CD14-positive monocyte (primary cell): ENCODE data around the gene MLLT10. TPM values are rescaled to one million over a fixed set of nuclear protein-coding genes. Genes with fewer than 3 reads are reported as not detected.

Source experiments
- DNase-seq, 3 donors: peaks; one replicate each; pipeline ENCODE4 v3.0.0-alpha.2; 2011 to 2022
- H2AFZ ChIP-seq: 2 replicates; pipeline ENCODE4 v1.6.0; 2012; ENCODE audit warnings: mild to moderate bottlenecking, low read depth, low read length, inconsistent platforms; ENCODE audit not compliant: insufficient read depth, poor library complexity, severe bottlenecking
- H3K27ac ChIP-seq, 2 donors: 1 replicate in 1 of 2; 2 replicates in 1 of 2; pipeline ENCODE4 v1.5.1; 2012 to 2013; ENCODE audit warnings: low read length in 2 of 2, control low read depth in 1 of 2, inconsistent platforms in 1 of 2, low read depth in 1 of 2, mild to moderate bottlenecking in 1 of 2
- H3K27me3 ChIP-seq, 2 donors: one replicate each; pipeline versions ENCODE4 v1.6.0 to v1.6.1; 2011 to 2013; ENCODE audit warnings: low read length in 2 of 2; ENCODE audit not compliant: control insufficient read depth in 2 of 2, insufficient read depth in 2 of 2
- H3K36me3 ChIP-seq, 2 donors: replicated peaks in 1 of 2; 1 replicate in 1 of 2; 2 replicates in 1 of 2; pipeline versions ENCODE4 v1.5.1 to v1.6.1; 2012 to 2013; ENCODE audit warnings: low read length in 2 of 2, control low read depth in 1 of 2, inconsistent platforms in 1 of 2, mild to moderate bottlenecking in 1 of 2; ENCODE audit not compliant: insufficient read depth in 2 of 2, control insufficient read depth in 1 of 2
- H3K4me1 ChIP-seq, 2 donors: 1 replicate in 1 of 2; 2 replicates in 1 of 2; pipeline versions ENCODE4 v1.5.1 to v1.6.1; 2012 to 2013; ENCODE audit warnings: low read length in 2 of 2, control low read depth in 1 of 2, inconsistent platforms in 1 of 2, mild to moderate bottlenecking in 1 of 2, moderate library complexity in 1 of 2; ENCODE audit not compliant: insufficient read depth in 2 of 2, control insufficient read depth in 1 of 2
- H3K4me2 ChIP-seq: replicated peaks from 2 replicates; pipeline ENCODE3; 2012; ENCODE audit warnings: low read length, moderate library complexity, mild to moderate bottlenecking; ENCODE audit not compliant: poor library complexity, severe bottlenecking; ENCODE audit errors: extremely low read depth
- H3K4me3 ChIP-seq, 3 experiments: fragments of 200-600 bp in 1 of 3; sonication (generic) in 1 of 3; replicated peaks in 1 of 3; 1 replicate in 2 of 3; 2 replicates in 1 of 3; pipeline ENCODE4 v1.5.1; 2011 to 2013; ENCODE audit warnings: low read length in 3 of 3, mild to moderate bottlenecking in 3 of 3, control low read depth in 2 of 3, low read depth in 2 of 3, inconsistent platforms in 1 of 3, moderate library complexity in 1 of 3
- H3K79me2 ChIP-seq: 2 replicates; pipeline ENCODE4 v1.6.0; 2012; ENCODE audit warnings: mild to moderate bottlenecking, control low read depth, inconsistent platforms, low read length, moderate library complexity; ENCODE audit not compliant: insufficient read depth
- H3K9ac ChIP-seq: 2 replicates; pipeline ENCODE4 v1.6.0; 2017; ENCODE audit warnings: low read length, mild to moderate bottlenecking; ENCODE audit not compliant: insufficient read depth, poor library complexity, severe bottlenecking
- H3K9me3 ChIP-seq, 2 donors: replicated peaks in 1 of 2; 1 replicate in 1 of 2; 2 replicates in 1 of 2; pipeline versions ENCODE4 v1.5.1 to v1.6.1; 2012 to 2013; ENCODE audit warnings: low read length in 2 of 2, control low read depth in 1 of 2; ENCODE audit not compliant: control insufficient read depth in 1 of 2, insufficient read depth in 1 of 2
- H4K20me1 ChIP-seq: 2 replicates; pipeline ENCODE4 v1.6.0; 2012; ENCODE audit warnings: mild to moderate bottlenecking, low read length, control low read depth, moderate library complexity; ENCODE audit not compliant: insufficient read depth
- H3K27ac Mint-ChIP-seq, 7 donors: one replicate each; pipeline ENCODE4 v1.8.0; 2020; ENCODE audit warnings: mild to moderate bottlenecking in 7 of 7, mixed read lengths in 7 of 7, moderate library complexity in 6 of 7, inconsistent platforms in 2 of 7
- H3K27me3 Mint-ChIP-seq, 3 donors: one replicate each; pipeline ENCODE4 v1.8.0; 2021 to 2022; ENCODE audit warnings: low read depth in 3 of 3, mild to moderate bottlenecking in 3 of 3, mixed read lengths in 3 of 3, moderate library complexity in 3 of 3, inconsistent platforms in 1 of 3
- H3K36me3 Mint-ChIP-seq, 2 donors: one replicate each; pipeline ENCODE4 v1.8.0; 2020; ENCODE audit warnings: mixed read lengths in 2 of 2, inconsistent platforms in 1 of 2, mild to moderate bottlenecking in 1 of 2
- H3K4me1 Mint-ChIP-seq: one replicate; pipeline ENCODE4 v1.8.0; 2020; ENCODE audit warnings: mild to moderate bottlenecking, mixed read lengths
- H3K4me3 Mint-ChIP-seq, 2 donors: one replicate each; pipeline ENCODE4 v1.8.0; 2020; ENCODE audit warnings: mild to moderate bottlenecking in 2 of 2, mixed read lengths in 2 of 2, moderate library complexity in 1 of 2
- H3K9me3 Mint-ChIP-seq, 7 donors: one replicate each; pipeline ENCODE4 v1.8.0; 2020 to 2022; ENCODE audit warnings: mixed read lengths in 7 of 7, mild to moderate bottlenecking in 6 of 7, moderate library complexity in 6 of 7, inconsistent platforms in 2 of 7
- WGBS: methylation state at CpG from one replicate; pipeline ENCODE4 v1.1.5; 2013; ENCODE audit warnings: missing lambda C conversion rate; ENCODE audit not compliant: insufficient coverage; 5-methylcytosine and 5-hydroxymethylcytosine counted together
- intact Hi-C, 2 donors: fragments of 100-400 bp; cut with micrococcal nuclease; formaldehyde crosslinking; loops; one replicate each; pipeline versions ENCODE4 v1.15.0 to v1.15.1; 2023
- polyA plus RNA-seq, 3 donors: library from polyadenylated mRNA; depleted of rRNA in 1 of 3; unstranded in 2 of 3; stranded (reverse) in 1 of 3; fragments of 300-500 nt in 2 of 3; fragments of >200 nt in 1 of 3; fragmentation: Illumina TruSeq in 2 of 3; gene quantifications; 1 replicate in 2 of 3; 2 replicates in 1 of 3; pipeline ENCODE4 v1.2.3, GENCODE V29; 2012 to 2021
- TF ChIP-seq, protein P1 (sequence below): fragments of 200-600 bp; IDR thresholded peaks from one replicate; pipeline ENCODE4 v1.8.0; 2022; ENCODE audit warnings: antibody characterized with exemption, mild to moderate bottlenecking

The MLLT10 gene
- polyA plus RNA-seq, 3 donors: 4.9 to 39.1 (median 7.5) TPM

DNA sequence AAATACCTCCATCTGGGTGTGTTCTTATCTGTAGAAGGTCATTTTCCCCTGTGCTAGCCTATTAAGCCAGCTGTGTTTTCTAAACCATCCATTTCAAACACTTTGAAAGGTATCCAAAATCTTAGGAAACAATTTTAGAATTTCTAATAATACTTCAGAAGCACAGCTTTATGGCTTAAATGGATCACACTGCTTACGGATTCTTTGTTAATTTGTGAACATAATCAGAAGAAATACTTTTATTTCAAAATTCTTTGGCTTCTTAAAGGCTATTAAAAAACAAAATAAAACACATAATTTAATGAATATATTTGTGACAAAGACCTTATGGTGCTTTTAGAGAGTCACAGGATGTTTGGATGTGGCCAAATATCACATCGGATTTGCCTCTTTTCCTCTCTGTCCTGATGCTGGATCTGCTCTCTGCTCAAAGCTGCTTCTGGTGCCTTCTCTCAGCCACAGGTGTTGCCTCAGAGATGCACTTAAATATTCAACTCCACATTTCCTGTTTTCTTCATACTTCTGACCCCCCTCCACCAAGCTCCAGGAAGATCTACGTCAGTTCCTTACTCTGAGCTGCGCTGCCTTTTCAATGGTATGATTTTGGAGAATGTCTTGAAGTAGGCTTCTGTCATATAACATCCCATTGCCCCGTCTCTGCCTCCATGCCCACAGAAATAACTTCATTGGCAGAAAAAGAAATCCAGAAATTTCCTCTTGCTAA lies 230.6 kb downstream of the MLLT10 start:
- Histone ChIP-seq H3K9me3 (no peaks in the 10 kb centered on the region), H3K27ac (no peak overlapping the region), H3K27me3 (no peaks in the 10 kb centered on the region), H3K9ac (no peak overlapping the region), H3K4me1 (no peaks in the 10 kb centered on the region), H3K36me3 (peaks cover 0 to under 1% of the 10 kb centered on the region in 2 donors), H3K79me2 (no peaks in the 10 kb centered on the region), H3K4me3 (no peak overlapping the region), H4K20me1 (no peaks in the 10 kb centered on the region), H3K4me2 (no peak overlapping the region), H2AFZ (no peak overlapping the region)
- H3K27me3 Mint-ChIP-seq: no peaks in the 10 kb centered on the region
- TF ChIP-seq, protein P1, sequence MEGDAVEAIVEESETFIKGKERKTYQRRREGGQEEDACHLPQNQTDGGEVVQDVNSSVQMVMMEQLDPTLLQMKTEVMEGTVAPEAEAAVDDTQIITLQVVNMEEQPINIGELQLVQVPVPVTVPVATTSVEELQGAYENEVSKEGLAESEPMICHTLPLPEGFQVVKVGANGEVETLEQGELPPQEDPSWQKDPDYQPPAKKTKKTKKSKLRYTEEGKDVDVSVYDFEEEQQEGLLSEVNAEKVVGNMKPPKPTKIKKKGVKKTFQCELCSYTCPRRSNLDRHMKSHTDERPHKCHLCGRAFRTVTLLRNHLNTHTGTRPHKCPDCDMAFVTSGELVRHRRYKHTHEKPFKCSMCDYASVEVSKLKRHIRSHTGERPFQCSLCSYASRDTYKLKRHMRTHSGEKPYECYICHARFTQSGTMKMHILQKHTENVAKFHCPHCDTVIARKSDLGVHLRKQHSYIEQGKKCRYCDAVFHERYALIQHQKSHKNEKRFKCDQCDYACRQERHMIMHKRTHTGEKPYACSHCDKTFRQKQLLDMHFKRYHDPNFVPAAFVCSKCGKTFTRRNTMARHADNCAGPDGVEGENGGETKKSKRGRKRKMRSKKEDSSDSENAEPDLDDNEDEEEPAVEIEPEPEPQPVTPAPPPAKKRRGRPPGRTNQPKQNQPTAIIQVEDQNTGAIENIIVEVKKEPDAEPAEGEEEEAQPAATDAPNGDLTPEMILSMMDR: no peak
- no peak overlapping the region for H3K4me3 Mint-ChIP-seq
- H3K9me3 Mint-ChIP-seq: peaks cover 0 to 2% (median 0%) of the 10 kb centered on the region in 7 donors
- intact Hi-C loops: no loop called here
- H3K36me3 Mint-ChIP-seq: peaks cover 11 to 14% of the 10 kb centered on the region in 2 donors
- WGBS: 80% methylated on average over 1 of the region's 5 CpGs
- H3K4me1 Mint-ChIP-seq: peaks cover 3% of the 10 kb centered on the region
- peak overlapping the region in 1 of 7 donors; percentile 32 for H3K27ac Mint-ChIP-seq
- no peak for DNase-seq

- Histone ChIP-seq H2AFZ (no peak overlapping the region), H3K4me1 (no peaks in the 10 kb centered on the region), H3K9ac (no peak overlapping the region), H3K27ac (no peak overlapping the region), H3K27me3 (no peaks in the 10 kb centered on the region), H3K4me2 (no peak overlapping the region), H3K36me3 (no peaks in the 10 kb centered on the region), H4K20me1 (no peaks in the 10 kb centered on the region), H3K4me3 (no peak overlapping the region), H3K9me3 (peaks cover 0 to 4% of the 10 kb centered on the region in 2 donors), H3K79me2 (no peaks in the 10 kb centered on the region)
- Mint-ChIP-seq H3K4me3 (no peak overlapping the region), H3K27ac (no peak overlapping the region), H3K36me3 (peaks cover 5 to 7% of the 10 kb centered on the region in 2 donors), H3K4me1 (peaks cover 3% of the 10 kb centered on the region), H3K27me3 (no peaks in the 10 kb centered on the region), H3K9me3 (peaks cover 0 to 11% (median 3%) of the 10 kb centered on the region in 7 donors)
- TF ChIP-seq, protein P1: no peak
- intact Hi-C loops: no loop called here
- DNase-seq: no peak
- no CpG with 5 or more reads among the region's 3 CpGs for WGBS
Measured at GRCh38 chr10:21769041-21769440, 235.0 kb downstream of the MLLT10 start.
